HepG2 (cell line): ENCODE results near the gene CNPPD1. TPM values are rescaled to one million over a fixed set of nuclear protein-coding genes. Genes with fewer than 3 reads are reported as not detected.
A peak's percentile ranks its signal among the peaks of the same experiment; 100 is the strongest.

Source experiments
- ATF1 ChIP-seq: IDR thresholded peaks from 2 replicates; pipeline ENCODE4 v1.6.1; 2016; ENCODE audit warnings: mild to moderate bottlenecking, control low read depth
- CBFB ChIP-seq: sonication (generic); formaldehyde crosslinking; IDR thresholded peaks from 2 replicates; pipeline ENCODE4 v1.4.0; 2020; ENCODE audit warnings: missing genetic modification reagents
- GFI1 ChIP-seq: sonication (generic); formaldehyde crosslinking; IDR thresholded peaks from 2 replicates; pipeline ENCODE4 v1.5.0; 2020; ENCODE audit warnings: missing genetic modification reagents, mild to moderate bottlenecking, borderline replicate concordance
- HNRNPK ChIP-seq: fragments of 200-400 bp; formaldehyde crosslinking; IDR thresholded peaks from 2 replicates; pipeline ENCODE4 v1.6.1; 2018; ENCODE audit warnings: low read length, low read depth, moderate library complexity, mild to moderate bottlenecking; ENCODE audit not compliant: poor library complexity, severe bottlenecking
- JDP2 ChIP-seq: sonication (generic); formaldehyde crosslinking; IDR thresholded peaks from 2 replicates; pipeline ENCODE4 v1.8.1; 2022; ENCODE audit warnings: missing genetic modification reagents, borderline replicate concordance
- NCOR1 ChIP-seq: fragments of 200-600 bp; sonication (generic); IDR thresholded peaks from 2 replicates; pipeline ENCODE4 v1.7.0; 2017; ENCODE audit warnings: antibody characterized with exemption, low read length, borderline replicate concordance
- RAD21 ChIP-seq: fragments of 450-650 bp; formaldehyde crosslinking; IDR thresholded peaks from 2 replicates; pipeline ENCODE4 v1.5.0; 2020; ENCODE audit warnings: mild to moderate bottlenecking
- RELA ChIP-seq: sonication (generic); formaldehyde crosslinking; IDR thresholded peaks from 2 replicates; pipeline ENCODE4 v1.4.0; 2020; ENCODE audit warnings: missing genetic modification reagents
- THAP9 ChIP-seq: sonication (generic); formaldehyde crosslinking; IDR thresholded peaks from 2 replicates; pipeline ENCODE4; 2020; ENCODE audit warnings: missing genetic modification reagents, mild to moderate bottlenecking, borderline replicate concordance
- U2AF1 ChIP-seq: fragments of 200-400 bp; formaldehyde crosslinking; optimal IDR thresholded peaks from 2 replicates; pipeline ENCODE3; 2017; ENCODE audit warnings: mild to moderate bottlenecking, low read depth, low read length
- ZBTB49 ChIP-seq: sonication (generic); formaldehyde crosslinking; IDR thresholded peaks from 2 replicates; pipeline ENCODE4 v1.4.0; 2020; ENCODE audit warnings: missing genetic modification reagents, borderline replicate concordance
- ZNF256 ChIP-seq: sonication (generic); formaldehyde crosslinking; conservative IDR thresholded peaks from 2 replicates; pipeline ENCODE4 v1.4.0; 2020; ENCODE audit warnings: missing genetic modification reagents
- ZNF773 ChIP-seq: sonication (generic); formaldehyde crosslinking; IDR thresholded peaks from 2 replicates; pipeline ENCODE4 v1.4.0; 2020; ENCODE audit warnings: missing genetic modification reagents, borderline replicate concordance
- ZNF850 ChIP-seq: sonication (generic); formaldehyde crosslinking; conservative IDR thresholded peaks from 2 replicates; pipeline ENCODE4 v1.9.0; 2021; ENCODE audit warnings: mild to moderate bottlenecking, missing genetic modification reagents
- ZSCAN12 ChIP-seq: sonication (generic); formaldehyde crosslinking; IDR thresholded peaks from 2 replicates; pipeline ENCODE4 v1.9.0; 2021; ENCODE audit warnings: mild to moderate bottlenecking, missing genetic modification reagents
- polyA plus RNA-seq, 8 experiments: library from polyadenylated mRNA; depleted of rRNA in 3 of 8; stranded (reverse) in 7 of 8; unstranded in 1 of 8; fragments of >200 nt; fragmentation: Illumina TruSeq in 4 of 8; extraction: Trizol in 4 of 8; gene quantifications; 2 replicates each; pipeline versions ENCODE4 v1.2.1 to v1.2.3, GENCODE V29; 2011 to 2016; ENCODE audit warnings: low read depth in 4 of 8, missing spikeins in 1 of 8, mixed read lengths in 1 of 8; ENCODE audit not compliant: insufficient read depth in 1 of 8
- total RNA-seq, 5 experiments: library from RNA; depleted of rRNA; stranded (reverse); fragments of >200 nt; fragmentation: Illumina TruSeq; extraction: Trizol; gene quantifications; 2 replicates each; pipeline ENCODE4 v1.2.3, GENCODE V29; 2016; ENCODE audit warnings: low read depth in 1 of 5
- TF ChIP-seq, protein P1 (sequence below): sonication (generic); formaldehyde crosslinking; IDR thresholded peaks from 2 replicates; pipeline ENCODE4 v1.8.1; 2023; ENCODE audit warnings: mild to moderate bottlenecking, inconsistent platforms, moderate library complexity, missing genetic modification reagents, borderline replicate concordance
- TF ChIP-seq, protein P2 (sequence below): sonication (generic); formaldehyde crosslinking; IDR thresholded peaks from 2 replicates; pipeline ENCODE4 v1.8.0; 2022; ENCODE audit warnings: missing genetic modification reagents, mild to moderate bottlenecking, borderline replicate concordance

CNPPD1 gene
- total and polyA plus RNA-seq, 2 of the 13 experiments (the other 11 are each of a cell fraction or from before 2014, with no cell fraction given): 35.5 to 49.4 TPM

- TF ChIP-seq U2AF1 (no peak), ZBTB49 (CRISPR knock-in tag) (no peak; the same call in 1 of the 2 replicates), ZSCAN12 (CRISPR knock-in tag) (peak; percentile 56; the same call in 1 of the 2 replicates), JDP2 (CRISPR knock-in tag) (no peak; the same call in 1 of the 2 replicates), NCOR1 (no peak; the same call in 1 of the 2 replicates), RAD21 (CRISPR knock-in tag) (peak; percentile 97), HNRNPK (peak; percentile 47), GFI1 (peak; percentile 42), ZNF773 (peak; percentile 32; the same call in 1 of the 2 replicates), ZNF256 (CRISPR knock-in tag) (peak; percentile 51; the same call in 1 of the 2 replicates), THAP9 (CRISPR knock-in tag) (peak; percentile 92), RELA (CRISPR knock-in tag) (0 out of 2 replicates have a peak, but pooled peaks have one; percentile 18), CBFB (peak; percentile 72), ATF1 (CRISPR knock-in tag) (no peak), ZNF850 (no peak)
- TF ChIP-seq, protein P1, sequence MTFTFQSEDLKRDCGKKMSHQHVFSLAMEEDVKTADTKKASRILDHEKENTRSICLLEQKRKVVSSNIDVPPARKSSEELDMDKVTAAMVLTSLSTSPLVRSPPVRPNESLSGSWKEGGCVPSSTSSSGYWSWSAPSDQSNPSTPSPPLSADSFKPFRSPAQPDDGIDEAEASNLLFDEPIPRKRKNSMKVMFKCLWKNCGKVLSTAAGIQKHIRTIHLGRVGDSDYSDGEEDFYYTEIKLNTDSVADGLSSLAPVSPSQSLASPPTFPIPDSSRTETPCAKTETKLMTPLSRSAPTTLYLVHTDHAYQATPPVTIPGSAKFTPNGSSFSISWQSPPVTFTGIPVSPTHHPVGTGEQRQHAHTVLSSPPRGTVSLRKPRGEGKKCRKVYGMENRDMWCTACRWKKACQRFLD (CRISPR knock-in tag): peak; percentile 97
- TF ChIP-seq, protein P2, sequence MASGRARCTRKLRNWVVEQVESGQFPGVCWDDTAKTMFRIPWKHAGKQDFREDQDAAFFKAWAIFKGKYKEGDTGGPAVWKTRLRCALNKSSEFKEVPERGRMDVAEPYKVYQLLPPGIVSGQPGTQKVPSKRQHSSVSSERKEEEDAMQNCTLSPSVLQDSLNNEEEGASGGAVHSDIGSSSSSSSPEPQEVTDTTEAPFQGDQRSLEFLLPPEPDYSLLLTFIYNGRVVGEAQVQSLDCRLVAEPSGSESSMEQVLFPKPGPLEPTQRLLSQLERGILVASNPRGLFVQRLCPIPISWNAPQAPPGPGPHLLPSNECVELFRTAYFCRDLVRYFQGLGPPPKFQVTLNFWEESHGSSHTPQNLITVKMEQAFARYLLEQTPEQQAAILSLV (CRISPR knock-in tag): peak; percentile 95; the same call in 1 of the 2 replicates
Observed at GRCh38 chr2:219160186-219161017, 16.3 kb downstream of the CNPPD1 start, which contains the start of gene NHEJ1 (continued).
